HG02759 (cell line): ENCODE measurements around the gene PTPRZ1.

Source experiments
- ATAC-seq: cut with Tn5 transposase; IDR thresholded peaks from one replicate; pipeline ENCODE4 v1.9.1; 2021; ENCODE audit warnings: mild to moderate bottlenecking, moderate library complexity; ENCODE audit not compliant: unreplicated experiment

The PTPRZ1 gene

DNA sequence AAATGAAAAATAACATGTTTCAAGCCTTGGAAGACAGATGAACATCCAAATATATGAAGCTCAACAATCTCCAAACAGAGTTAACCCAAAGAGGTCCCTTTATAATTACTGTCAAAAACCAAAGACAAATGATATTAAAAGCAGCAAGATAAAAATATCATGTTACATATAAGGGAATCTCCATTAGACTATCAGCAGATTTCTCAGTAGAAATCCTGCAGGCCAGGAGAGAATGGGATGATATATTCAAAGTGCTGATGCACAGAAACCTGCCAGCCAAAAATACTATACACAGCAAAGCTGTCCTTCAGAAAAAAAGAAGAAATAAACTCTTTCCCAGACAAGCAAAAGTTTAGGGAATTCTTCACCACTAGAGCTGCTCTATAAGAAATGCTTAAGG lies 230.1 kb downstream of the PTPRZ1 start:
- no peak for ATAC-seq
